K562 (cell line): Measurements from ENCODE around the gene BTN3A1. TPM values are rescaled to one million over a fixed set of nuclear protein-coding genes. Genes with fewer than 3 reads are reported as not detected.
A peak's percentile ranks its signal among the peaks of the same experiment; 100 is the strongest.

Experiments used
- ATAC-seq: fragments of 200-7000 bp; cut with Tn5 transposase; 3 replicates; pipeline ENCODE4 v1.9.1; 2020; ENCODE audit warnings: moderate library complexity
- BruUV-seq: library from RNA; stranded (reverse); fragments of 400-500 nt; replicated peaks from 2 replicates; lab custom pipeline; 2021; lab: Mats Ljungman, UMichigan
- CTCF ChIA-PET: fragments of 300-600 bp; formaldehyde crosslinking; extraction: SDS; loops from one replicate; lab custom pipeline; 2021; ENCODE audit warnings: low intra/inter-chr PET ratio; lab: Yijun Ruan, JAX
- POLR2A ChIA-PET: fragments of 300-600, 350-650 bp; sonication (Branson Sonifier 250); formaldehyde crosslinking; extraction: SDS; loops from one replicate; lab custom pipeline; 2021; ENCODE audit warnings: antibody characterized with exemption, inconsistent platforms; lab: Yijun Ruan, JAX
- DNase-seq, 4 experiments: peaks; one replicate each; pipeline versions ENCODE4 v3.0.0 to v3.0.0-alpha.2; 2011 to 2018; ENCODE audit warnings: low spot score in 3 of 4, mixed read lengths in 3 of 4; ENCODE audit errors: extremely low read depth in 1 of 4
- FAIRE-seq: peaks from 2 replicates; lab custom pipeline; 2011; peaks lifted over from hg19 to GRCh38; lab: Jason Lieb, UNC
- H2AFZ ChIP-seq: 2 replicates; pipeline ENCODE4 v1.6.0; 2011; ENCODE audit warnings: low read depth, low read length, control low read depth, inconsistent platforms
- H3K27ac ChIP-seq: fragments of 200-600 bp; 3 replicates; pipeline ENCODE4 v1.8.0; 2011; ENCODE audit warnings: low read depth, mild to moderate bottlenecking, control low read depth, inconsistent platforms, low read length, moderate library complexity, mixed read lengths; ENCODE audit errors: extremely low read depth
- H3K27me3 ChIP-seq, 2 experiments: fragments of 300-600 bp in 1 of 2; 2 replicates in 1 of 2; 3 replicates in 1 of 2; pipeline versions ENCODE4 v1.6.0 to v1.8.0; 2011; ENCODE audit warnings: inconsistent platforms in 2 of 2, low read length in 2 of 2, mild to moderate bottlenecking in 1 of 2, mixed read lengths in 1 of 2, moderate library complexity in 1 of 2; ENCODE audit not compliant: control insufficient read depth in 2 of 2, insufficient read depth in 2 of 2
- H3K36me3 ChIP-seq: fragments of 300-600 bp; 3 replicates; pipeline ENCODE4 v1.8.0; 2011; ENCODE audit warnings: mild to moderate bottlenecking, low read length, inconsistent platforms; ENCODE audit not compliant: control insufficient read depth, insufficient read depth
- H3K4me1 ChIP-seq, 2 experiments: fragments of 200-600 bp in 1 of 2; replicated peaks in 1 of 2; 2 replicates in 1 of 2; 3 replicates in 1 of 2; pipeline versions ENCODE4 v1.5.1 to v1.8.0; 2011; ENCODE audit warnings: inconsistent platforms in 2 of 2, low read length in 2 of 2, mild to moderate bottlenecking in 1 of 2, mixed read lengths in 1 of 2, moderate library complexity in 1 of 2; ENCODE audit not compliant: control insufficient read depth in 2 of 2, insufficient read depth in 2 of 2
- H3K4me2 ChIP-seq: 2 replicates; pipeline ENCODE4 v1.6.1; 2011; ENCODE audit warnings: low read length, control low read depth, inconsistent platforms, mixed read lengths; ENCODE audit not compliant: insufficient read depth
- H3K4me3 ChIP-seq: fragments of 200-600 bp; sonication (generic), shearing (Covaris generic); 2 replicates; pipeline ENCODE4 v1.5.1; 2016; ENCODE audit warnings: control low read depth, inconsistent platforms
- H3K79me2 ChIP-seq: fragments of 200-600 bp; 3 replicates; pipeline ENCODE4 v1.8.0; 2011; ENCODE audit warnings: low read length, inconsistent platforms; ENCODE audit not compliant: control insufficient read depth, insufficient read depth
- H3K9ac ChIP-seq, 2 experiments: 2 replicates each; pipeline versions ENCODE4 v1.6.0 to v1.6.1; 2011; ENCODE audit warnings: low read depth in 2 of 2, low read length in 2 of 2, control low read depth in 1 of 2, inconsistent platforms in 1 of 2, mild to moderate bottlenecking in 1 of 2, mixed read lengths in 1 of 2; ENCODE audit not compliant: insufficient read depth in 1 of 2
- H3K9me1 ChIP-seq: one replicate; pipeline ENCODE4 v1.6.0; 2011; ENCODE audit warnings: inconsistent platforms, mild to moderate bottlenecking, low read length, moderate library complexity; ENCODE audit not compliant: control insufficient read depth, insufficient read depth
- H3K9me3 ChIP-seq: replicated peaks from 2 replicates; pipeline ENCODE4 v1.5.1; 2011; ENCODE audit warnings: low read depth, low read length, inconsistent platforms; ENCODE audit not compliant: control insufficient read depth, insufficient read depth
- H4K20me1 ChIP-seq: replicated peaks from 2 replicates; pipeline ENCODE4 v1.6.1; 2011; ENCODE audit warnings: low read length, inconsistent platforms, mixed read lengths; ENCODE audit not compliant: control insufficient read depth, insufficient read depth
- AFF4 ChIP-seq: sonication (generic); formaldehyde crosslinking; IDR thresholded peaks from 2 replicates; pipeline ENCODE4 v1.8.0; 2023; ENCODE audit warnings: mild to moderate bottlenecking, missing genetic modification reagents
- CBX2 ChIP-seq: fragments of 200-600 bp; sonication (generic); IDR thresholded peaks from one replicate; pipeline ENCODE4 v1.6.1; 2012; ENCODE audit warnings: mild to moderate bottlenecking, low read length, inconsistent platforms; ENCODE audit not compliant: insufficient read depth, poor library complexity, severe bottlenecking
- COPS2 ChIP-seq: fragments of 450-650 bp; conservative IDR thresholded peaks from 2 replicates; pipeline ENCODE4 v1.6.1; 2016; ENCODE audit warnings: mild to moderate bottlenecking, moderate library complexity
- DMBX1 ChIP-seq: fragments of 250-450 bp; sonication (Bioruptor Pico); IDR thresholded peaks from 2 replicates; pipeline ENCODE4 v1.8.0; 2022; ENCODE audit warnings: inconsistent platforms, mild to moderate bottlenecking, moderate library complexity, borderline replicate concordance
- FOXJ2 ChIP-seq: fragments of 200-800 bp; sonication (Bioruptor generic); IDR thresholded peaks from 2 replicates; pipeline ENCODE4 v1.6.1; 2016; ENCODE audit warnings: missing genetic modification characterization, missing compliant biosample characterization
- HES1 ChIP-seq: fragments of 450-650 bp; IDR thresholded peaks from 2 replicates; pipeline ENCODE4 v1.6.1; 2016; ENCODE audit warnings: low read depth, mild to moderate bottlenecking, moderate library complexity
- HMG20A ChIP-seq: fragments of 450-650 bp; formaldehyde crosslinking; conservative IDR thresholded peaks from 2 replicates; pipeline ENCODE4 v1.4.0; 2020; ENCODE audit warnings: mild to moderate bottlenecking, mixed read lengths
- NCOA4 ChIP-seq: fragments of 450-650 bp; IDR thresholded peaks from 2 replicates; pipeline ENCODE4 v1.6.1; 2018; ENCODE audit warnings: mild to moderate bottlenecking; ENCODE audit not compliant: partially characterized antibody
- RFX7 ChIP-seq: fragments of 250-450 bp; sonication (Bioruptor Pico); IDR thresholded peaks from 2 replicates; pipeline ENCODE4 v1.5.1; 2021; ENCODE audit warnings: mild to moderate bottlenecking
- TCF7 ChIP-seq: sonication (generic); IDR thresholded peaks from 2 replicates; pipeline ENCODE4 v1.6.1; 2016; ENCODE audit warnings: antibody characterized with exemption, borderline replicate concordance
- USF1 ChIP-seq: sonication (generic); formaldehyde crosslinking; IDR thresholded peaks from 2 replicates; pipeline ENCODE4 v1.9.0; 2022; ENCODE audit warnings: mild to moderate bottlenecking, missing genetic modification reagents
- ZHX1 ChIP-seq: fragments of 150-350 bp; conservative IDR thresholded peaks from 2 replicates; pipeline ENCODE4 v1.6.1; 2014; ENCODE audit warnings: low read length
- ZNF124 ChIP-seq: sonication (generic); formaldehyde crosslinking; IDR thresholded peaks from 2 replicates; pipeline ENCODE4 v1.8.1; 2022; ENCODE audit warnings: missing genetic modification reagents
- WGBS: fragments of 100-300 bp; shearing (Covaris generic); methylation state at CpG from one replicate; pipeline ENCODE4 v1.1.6; 2016; ENCODE audit warnings: low coverage, mixed read lengths; ENCODE audit not compliant: insufficient coverage; ENCODE audit errors: missing lambda C conversion rate; 5-methylcytosine and 5-hydroxymethylcytosine counted together
- in situ Hi-C: fragments of 300-500 bp; cut with MboI; formaldehyde crosslinking; loops from 4 replicates; pipeline ENCODE4 v1.15.0; 2018; ENCODE audit warnings: inconsistent platforms, mixed read lengths
- intact Hi-C: fragments of 100-400 bp; cut with micrococcal nuclease; formaldehyde crosslinking; loops from 2 replicates; pipeline ENCODE4 v1.14.2; 2022
- polyA plus RNA-seq, 8 experiments: library from polyadenylated mRNA; depleted of rRNA in 4 of 8; stranded (reverse) in 5 of 8; unstranded in 3 of 8; fragments of >200 nt; fragmentation: Nextera tagmentation in 2 of 8; fragmentation: Illumina TruSeq in 1 of 8; extraction: Ambion mirVana in 2 of 8; extraction: Trizol in 1 of 8; gene quantifications; 2 replicates each; pipeline versions ENCODE4 v1.2.1 to v1.2.3, GENCODE V29; 2011 to 2014; ENCODE audit warnings: inconsistent platforms in 1 of 8, missing spikeins in 1 of 8
- total RNA-seq, 7 experiments: library from RNA; depleted of rRNA in 6 of 7; stranded (reverse); fragments of >200 nt in 6 of 7; fragmentation: Illumina TruSeq in 2 of 7; extraction: Trizol in 2 of 7; gene quantifications; 2 replicates each; pipeline versions ENCODE4 v1.2.1 to v1.2.3, GENCODE V29; 2011 to 2021; ENCODE audit warnings: low replicate concordance in 1 of 7

Gene BTN3A1
- total and polyA plus RNA-seq, 9 of the 15 experiments (the other 6 are each of a cell fraction or from before 2014, with no cell fraction given): 0.84 to 8.5 (median 3.9) TPM

- intact Hi-C loops: no loop called here
- no peak for TF ChIP-seq COPS2
- TF ChIP-seq DMBX1 (CRISPR knock-in tag): no peak
- no peak for TF ChIP-seq USF1
- no peak for TF ChIP-seq RFX7
- TF ChIP-seq HMG20A (CRISPR knock-in tag): no peak
- TF ChIP-seq HES1: peak; percentile 24; the same call in 1 of the 2 replicates
- no peak for TF ChIP-seq ZNF124 (CRISPR knock-in tag)
- no peak for TF ChIP-seq FOXJ2 (tag)
- 0 out of 2 replicates have a peak, but pooled peaks have one; percentile 50 for TF ChIP-seq AFF4 (CRISPR knock-in tag)
- no peak for TF ChIP-seq TCF7
- no peak for TF ChIP-seq NCOA4
- no peak for TF ChIP-seq CBX2
- no peak for TF ChIP-seq ZHX1
Observed at GRCh38 chr6:26457806-26458688, 56.0 kb downstream of the BTN3A1 start, which contains the start of gene BTN2A1. TSS of gene BTN2A1 (plus strand) at chr6:26457955. CDS start at chr6:26458637, 682 bp downstream.

More at GRCh38 chr6:26457806-26458688, 56.0 kb downstream of the BTN3A1 start, which contains the start of gene BTN2A1:
- 0% methylated on average over 30 of the region's 31 CpGs for WGBS
- DNase-seq (peak; percentile 94 to 96 (median 96)), ATAC-seq (peak; percentile 99), FAIRE-seq (peak; percentile 99)
- ChIA-PET POLR2A (interaction anchor here (0.7 kb wide), 1 partner anchor 154 kb away, joined by 4 read pairs; no protein-coding TSS in a partner anchor), CTCF (no interaction called here)
- H4K20me1 ChIP-seq: no peaks in the 10 kb centered on the region
- H3K4me2 ChIP-seq: peak within 1 kb of the TSS; percentile 97
- in situ Hi-C loops: no loop called here
- H3K9me3 ChIP-seq: no peaks in the 10 kb centered on the region
- no peaks in the 10 kb centered on the region for H3K27me3 ChIP-seq
- H3K9ac ChIP-seq: peak within 1 kb of the TSS; percentile 90 to 97
- H3K36me3 ChIP-seq: peaks cover 35% of the 10 kb centered on the region
- peak within 1 kb of the TSS; percentile 93 for H3K4me3 ChIP-seq
- peaks cover 23% of the 10 kb centered on the region for H3K79me2 ChIP-seq
- H3K27ac ChIP-seq: peak within 1 kb of the TSS; percentile 87
- H3K9me1 ChIP-seq: no peaks in the 10 kb centered on the region
- TSS peak; percentile 66 for BruUV-seq
- H2AFZ ChIP-seq: peak within 1 kb of the TSS; percentile 98
- H3K4me1 ChIP-seq: peaks cover 6 to 14% of the 10 kb centered on the region in 2 experiments; a peak in 3 of 5 replicates
